Skeletal muscle satellite cell (primary cell): ENCODE data around the gene LRP1B.

Source experiments
- H3K27me3 ChIP-seq: 2 replicates; pipeline ENCODE4 v1.7.0; 2013; ENCODE audit warnings: low read length; ENCODE audit not compliant: control insufficient read depth, insufficient read depth
- H3K36me3 ChIP-seq: 2 replicates; pipeline ENCODE4 v1.7.0; 2013; ENCODE audit warnings: mild to moderate bottlenecking, control low read depth, low read length; ENCODE audit not compliant: insufficient read depth
- H3K4me1 ChIP-seq: 2 replicates; pipeline ENCODE4 v1.7.0; 2013; ENCODE audit warnings: low read length; ENCODE audit not compliant: control insufficient read depth, insufficient read depth
- H3K4me2 ChIP-seq: 2 replicates; pipeline ENCODE4 v1.7.0; 2013; ENCODE audit warnings: mild to moderate bottlenecking, low read length
- H3K4me3 ChIP-seq: 2 replicates; pipeline ENCODE4 v1.7.0; 2013; ENCODE audit warnings: low read length
- H3K9ac ChIP-seq: 2 replicates; pipeline ENCODE4 v1.7.0; 2013; ENCODE audit warnings: mild to moderate bottlenecking, low read depth, low read length, moderate library complexity
- H3K9me3 ChIP-seq: replicated peaks from 2 replicates; pipeline ENCODE4 v1.7.0; 2013; ENCODE audit warnings: mild to moderate bottlenecking, control low read depth, low read length

LRP1B gene

DNA sequence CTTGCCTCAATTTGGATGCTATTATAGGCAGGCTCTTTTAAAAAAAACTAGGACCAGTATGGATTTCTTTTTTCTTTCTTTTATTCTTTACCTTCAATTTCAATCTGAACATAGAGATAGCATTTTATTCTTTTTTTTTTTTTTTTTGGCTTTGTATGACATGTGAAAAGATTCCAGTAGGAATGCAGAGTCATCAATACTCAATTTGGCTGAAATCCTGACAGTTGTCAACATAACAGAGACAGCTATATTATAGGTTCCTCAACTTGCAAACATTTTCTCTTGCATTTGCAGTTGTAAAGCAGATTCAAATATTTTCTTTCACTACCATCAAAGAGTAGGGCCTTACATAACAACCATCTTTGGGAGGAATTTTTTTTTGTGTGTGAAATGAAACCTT is 334.4 kb downstream of the LRP1B start:
- Histone ChIP-seq H3K4me3 (no peak overlapping the region), H3K9me3 (no peaks in the 10 kb centered on the region), H3K9ac (no peak overlapping the region), H3K4me2 (no peak overlapping the region), H3K27me3 (no peaks in the 10 kb centered on the region), H3K36me3 (no peaks in the 10 kb centered on the region), H3K4me1 (no peaks in the 10 kb centered on the region)

DNA sequence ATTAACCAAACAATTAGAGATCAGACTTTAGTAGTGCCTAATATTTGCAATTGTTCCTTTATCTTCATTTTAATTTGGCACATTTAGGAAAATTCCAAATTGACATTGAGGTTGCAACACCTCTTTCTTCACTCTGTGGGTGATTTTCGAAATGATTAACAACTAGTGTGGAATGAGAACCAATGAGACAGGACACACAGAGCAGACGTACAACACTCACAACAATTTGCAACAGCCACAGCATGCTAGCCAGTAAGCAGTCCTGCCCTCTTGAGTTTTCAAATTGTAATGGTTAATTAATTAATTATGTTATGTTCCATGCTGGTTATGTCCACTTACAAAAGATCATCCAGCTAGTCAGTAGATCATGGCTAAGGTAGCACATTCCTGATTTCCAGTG is 339.3 kb downstream of the LRP1B start:
- Histone ChIP-seq H3K27me3 (no peaks in the 10 kb centered on the region), H3K4me2 (no peak overlapping the region), H3K4me3 (no peak overlapping the region), H3K4me1 (no peaks in the 10 kb centered on the region), H3K9ac (no peak overlapping the region), H3K9me3 (no peaks in the 10 kb centered on the region), H3K36me3 (no peaks in the 10 kb centered on the region)

DNA sequence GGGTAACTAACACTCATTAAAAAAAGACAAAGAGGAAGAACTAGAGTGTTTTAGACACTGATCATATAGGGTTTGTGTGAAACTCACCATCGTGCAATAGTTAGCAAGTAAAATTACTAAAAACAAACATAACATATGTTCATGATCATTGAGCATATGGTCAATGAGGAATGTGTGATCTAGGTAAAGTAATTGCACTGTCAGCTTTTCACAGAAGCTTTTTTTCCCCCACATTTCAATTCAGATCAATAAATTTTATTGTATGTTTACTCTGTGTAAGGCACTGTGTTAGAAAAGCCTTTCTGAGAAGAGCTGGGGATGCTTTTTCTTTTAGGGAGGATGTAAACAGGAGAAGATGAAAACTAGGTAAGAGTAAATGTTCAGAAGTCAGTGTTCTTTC is 348.2 kb downstream of the LRP1B start:
- Histone ChIP-seq H3K36me3 (no peaks in the 10 kb centered on the region), H3K27me3 (no peaks in the 10 kb centered on the region), H3K4me3 (no peak overlapping the region), H3K4me2 (no peak overlapping the region), H3K4me1 (no peaks in the 10 kb centered on the region), H3K9me3 (no peaks in the 10 kb centered on the region), H3K9ac (no peak overlapping the region)

DNA sequence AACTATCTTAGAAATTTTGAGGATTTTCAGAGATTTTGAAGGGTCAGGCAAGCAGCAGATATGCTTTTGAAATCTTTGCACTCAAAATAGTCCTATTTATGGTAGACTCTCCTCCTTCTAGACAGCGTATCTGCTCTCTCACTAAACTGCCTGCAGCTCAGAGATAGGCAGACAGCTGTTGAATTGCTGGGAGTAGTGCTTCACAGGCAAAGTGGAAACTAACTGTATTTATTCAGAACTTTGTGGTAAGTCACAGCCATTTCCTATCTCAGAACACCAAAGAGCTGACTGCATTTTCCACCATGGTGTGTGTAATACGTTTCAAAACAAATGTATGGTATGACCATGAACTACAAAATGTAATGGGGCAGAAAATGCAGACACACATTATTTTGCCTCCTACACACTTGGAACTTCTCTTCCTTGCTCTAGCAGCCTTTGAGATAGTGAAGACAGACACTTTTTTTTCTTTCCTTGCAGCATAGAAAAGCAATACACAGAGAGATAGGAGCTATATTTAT is 352.4 kb downstream of the LRP1B start:
- Histone ChIP-seq H3K27me3 (no peaks in the 10 kb centered on the region), H3K4me1 (no peaks in the 10 kb centered on the region), H3K9ac (no peak overlapping the region), H3K36me3 (no peaks in the 10 kb centered on the region), H3K4me3 (no peak overlapping the region), H3K9me3 (no peaks in the 10 kb centered on the region), H3K4me2 (no peak overlapping the region)

DNA sequence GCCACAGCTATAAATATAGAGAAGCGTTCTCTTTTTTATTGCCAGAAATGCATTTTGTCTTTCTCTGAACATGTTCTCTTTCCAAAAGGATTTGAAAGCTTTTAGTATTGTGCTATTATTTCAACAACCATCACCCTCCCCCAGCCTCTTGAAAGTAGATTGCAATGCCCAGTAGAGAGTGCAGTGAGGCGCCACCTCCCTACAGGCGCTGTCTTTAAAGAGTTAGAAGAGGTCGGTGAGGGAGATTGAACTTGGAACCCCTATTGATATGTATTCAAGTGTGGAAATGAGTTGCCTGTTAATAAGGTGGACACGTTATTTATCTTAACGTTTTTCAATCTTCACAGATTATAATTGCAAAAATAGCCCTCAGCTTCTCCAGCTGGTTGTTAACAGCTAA is 360.3 kb downstream of the LRP1B start:
- Histone ChIP-seq H3K9ac (no peak overlapping the region), H3K36me3 (no peaks in the 10 kb centered on the region), H3K27me3 (no peaks in the 10 kb centered on the region), H3K9me3 (no peaks in the 10 kb centered on the region), H3K4me2 (no peak overlapping the region), H3K4me3 (no peak overlapping the region), H3K4me1 (peaks cover 12% of the 10 kb centered on the region)

DNA sequence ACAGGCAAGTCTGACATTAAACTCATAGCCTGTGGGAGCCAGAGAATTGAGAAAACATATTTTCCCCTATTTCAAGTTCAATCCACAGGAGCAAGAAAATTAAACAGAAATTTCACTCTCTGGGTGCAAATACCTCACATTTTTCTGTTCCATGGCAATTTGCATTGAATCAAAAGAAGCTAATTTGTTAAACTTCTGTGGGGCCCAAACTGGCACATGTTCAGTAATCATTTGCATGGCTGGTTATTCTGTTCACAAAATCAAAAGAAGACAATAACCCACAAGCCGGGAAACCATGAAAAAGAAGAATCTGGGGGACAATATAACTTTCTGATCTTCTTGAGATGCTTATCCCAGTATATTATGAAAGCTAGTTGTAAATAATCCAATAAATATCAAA is 363.1 kb downstream of the LRP1B start:
- Histone ChIP-seq H3K9me3 (no peaks in the 10 kb centered on the region), H3K27me3 (no peaks in the 10 kb centered on the region), H3K4me1 (peaks cover 12% of the 10 kb centered on the region), H3K9ac (no peak overlapping the region), H3K4me2 (no peak overlapping the region), H3K36me3 (no peaks in the 10 kb centered on the region), H3K4me3 (no peak overlapping the region)

DNA sequence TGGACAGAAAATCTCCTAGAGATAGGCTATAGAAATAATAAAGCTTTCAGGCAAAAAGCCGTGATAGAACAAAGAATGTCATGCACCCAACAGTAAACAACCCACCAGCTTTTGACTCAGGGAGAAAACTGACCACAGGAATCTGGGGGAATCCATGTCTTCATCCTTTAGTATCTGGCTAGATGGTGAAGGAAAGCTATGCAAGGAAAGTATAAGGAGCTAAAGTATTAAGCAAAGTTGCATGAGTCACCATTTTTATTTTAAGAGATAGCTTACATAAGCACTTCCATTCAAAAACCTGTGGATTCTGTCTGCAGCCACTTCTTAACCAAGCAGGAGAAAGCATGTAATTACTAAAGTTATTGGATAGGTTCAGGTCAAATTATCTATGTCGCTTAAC is 363.8 kb downstream of the LRP1B start:
- no peaks in the 10 kb centered on the region for H3K9me3 ChIP-seq
- no peak overlapping the region for H3K4me3 ChIP-seq
- no peak overlapping the region for H3K4me2 ChIP-seq
- H3K4me1 ChIP-seq: peaks cover 12% of the 10 kb centered on the region
- H3K27me3 ChIP-seq: no peaks in the 10 kb centered on the region
- no peaks in the 10 kb centered on the region for H3K36me3 ChIP-seq
- H3K9ac ChIP-seq: no peak overlapping the region

DNA sequence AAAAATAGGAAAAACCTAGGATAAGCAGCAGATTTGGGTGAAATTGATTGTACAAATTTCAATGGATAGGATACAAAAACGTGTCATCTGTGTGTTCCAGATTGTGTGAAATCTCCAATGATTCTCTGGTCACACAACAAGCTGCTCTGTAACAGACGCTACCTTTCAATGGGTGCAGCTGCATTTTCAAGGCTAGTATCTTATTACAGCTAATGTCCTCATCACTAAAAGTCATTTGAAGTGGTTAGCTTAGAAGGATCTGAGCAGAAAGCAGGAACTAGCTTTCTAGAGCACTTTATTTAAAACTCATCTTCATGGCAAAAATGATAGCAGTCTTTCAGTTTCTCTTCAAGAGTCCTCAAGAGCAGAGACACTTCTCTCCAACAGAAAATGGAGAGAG is 364.6 kb downstream of the LRP1B start:
- Histone ChIP-seq H3K9me3 (no peaks in the 10 kb centered on the region), H3K36me3 (no peaks in the 10 kb centered on the region), H3K27me3 (no peaks in the 10 kb centered on the region), H3K4me3 (no peak overlapping the region), H3K4me1 (peaks cover 12% of the 10 kb centered on the region), H3K4me2 (no peak overlapping the region), H3K9ac (no peak overlapping the region)

DNA sequence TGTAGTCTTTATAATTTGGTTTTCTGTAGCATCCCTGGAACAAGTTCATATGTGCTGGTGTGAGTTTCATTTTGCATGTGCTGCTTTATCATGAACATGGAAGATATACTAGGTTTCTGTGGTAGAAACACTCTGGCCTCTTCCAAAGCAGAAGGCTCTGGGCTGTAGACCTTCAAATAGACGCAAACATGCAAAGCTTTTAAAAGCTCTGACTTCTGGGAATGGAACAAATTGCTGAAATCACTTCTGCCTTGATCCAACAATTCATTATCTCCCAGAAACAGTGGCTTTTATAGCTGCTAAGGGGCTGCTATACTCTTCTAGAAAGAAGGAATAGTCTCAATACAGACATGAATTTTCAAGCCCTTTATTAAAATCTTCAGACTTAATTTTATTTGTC is 382.2 kb downstream of the LRP1B start:
- H3K36me3 ChIP-seq: no peaks in the 10 kb centered on the region
- no peak overlapping the region for H3K4me2 ChIP-seq
- H3K4me3 ChIP-seq: no peak overlapping the region
- H3K9me3 ChIP-seq: no peaks in the 10 kb centered on the region
- H3K4me1 ChIP-seq: no peaks in the 10 kb centered on the region
- H3K9ac ChIP-seq: no peak overlapping the region
- H3K27me3 ChIP-seq: no peaks in the 10 kb centered on the region

DNA sequence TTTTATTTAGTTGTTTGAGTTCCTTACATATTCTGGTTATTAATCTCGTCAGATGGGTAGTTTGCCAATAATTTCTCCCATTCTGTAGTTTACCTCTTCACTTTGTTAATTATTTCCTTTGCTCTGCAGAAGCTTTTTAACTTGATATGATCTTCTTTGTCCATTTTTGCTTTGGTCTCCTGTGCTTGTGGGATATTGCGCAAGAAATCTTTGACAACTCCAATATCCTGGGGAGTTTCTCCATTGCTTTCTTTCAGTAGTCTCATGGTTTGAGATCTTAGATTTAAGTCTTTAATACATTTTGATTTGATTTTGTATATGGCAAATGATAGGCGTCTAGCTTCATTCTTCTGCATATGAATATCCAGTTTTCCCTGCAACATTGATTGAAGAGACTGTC is 389.2 kb downstream of the LRP1B start:
- Histone ChIP-seq H3K9ac (no peak overlapping the region), H3K4me1 (no peaks in the 10 kb centered on the region), H3K27me3 (no peaks in the 10 kb centered on the region), H3K9me3 (no peaks in the 10 kb centered on the region), H3K4me3 (no peak overlapping the region), H3K4me2 (no peak overlapping the region), H3K36me3 (no peaks in the 10 kb centered on the region)

DNA sequence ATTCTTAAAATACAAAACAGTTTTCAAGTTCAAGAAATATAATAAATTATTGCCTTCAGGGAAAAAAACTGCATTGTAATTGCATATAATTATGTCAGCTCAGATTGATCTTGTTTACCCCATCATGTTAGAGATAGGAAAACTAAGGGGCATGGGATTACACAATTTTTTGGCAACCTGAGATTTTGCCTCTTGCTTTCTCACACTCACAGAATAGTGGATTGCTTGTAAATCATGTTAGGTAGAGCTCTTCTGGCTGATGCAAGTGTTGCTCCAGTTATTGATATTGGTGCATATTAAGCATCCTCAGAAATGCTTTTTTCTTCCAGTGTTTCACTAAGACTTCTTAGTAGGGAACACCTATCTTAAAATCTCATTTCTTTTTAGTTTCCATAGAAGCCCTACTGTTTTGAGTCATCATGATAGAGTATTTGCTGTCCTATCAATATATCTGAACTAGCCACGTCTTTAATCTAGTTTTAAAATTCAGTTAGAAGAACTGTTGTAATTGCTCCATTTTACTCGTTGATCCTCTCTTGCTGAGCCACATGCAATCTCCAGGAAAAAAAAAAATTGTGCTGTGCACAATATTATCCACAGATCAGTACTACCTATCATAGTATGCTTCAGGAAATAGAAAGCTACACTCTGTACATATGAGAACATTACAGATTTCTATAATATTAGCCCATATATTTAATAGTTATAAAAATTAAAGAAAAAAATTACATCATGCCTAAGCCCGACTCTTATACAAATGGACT is 393.1 kb downstream of the LRP1B start:
- Histone ChIP-seq H3K9me3 (no peaks in the 10 kb centered on the region), H3K4me3 (no peak overlapping the region), H3K36me3 (no peaks in the 10 kb centered on the region), H3K4me1 (no peaks in the 10 kb centered on the region), H3K9ac (no peak overlapping the region), H3K4me2 (no peak overlapping the region), H3K27me3 (no peaks in the 10 kb centered on the region)

DNA sequence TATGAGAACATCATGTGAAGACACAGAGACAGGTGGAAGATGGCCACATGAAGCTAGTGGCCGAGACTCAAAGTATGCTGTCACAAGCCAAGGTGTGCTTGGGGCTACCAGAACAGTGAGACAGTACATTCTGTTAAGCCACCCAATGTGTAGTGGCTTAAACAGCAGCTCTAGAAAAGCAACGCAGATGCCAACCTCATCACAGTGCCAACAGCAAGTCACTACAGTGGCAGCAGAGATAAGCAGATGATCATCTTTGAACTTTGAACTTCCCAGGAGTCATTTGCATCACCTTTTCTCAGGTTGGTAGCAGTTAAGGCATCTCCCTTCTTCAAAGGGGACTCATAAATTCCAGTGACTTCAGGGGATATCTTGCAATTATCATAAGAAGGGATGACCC is 394.4 kb downstream of the LRP1B start:
- H3K9ac ChIP-seq: no peak overlapping the region
- no peaks in the 10 kb centered on the region for H3K27me3 ChIP-seq
- H3K4me1 ChIP-seq: no peaks in the 10 kb centered on the region
- H3K36me3 ChIP-seq: no peaks in the 10 kb centered on the region
- no peak overlapping the region for H3K4me2 ChIP-seq
- H3K9me3 ChIP-seq: no peaks in the 10 kb centered on the region
- no peak overlapping the region for H3K4me3 ChIP-seq
